Islet precursor cell (in vitro differentiated cells): ENCODE results near the gene UNC5CL.
"Not testable (repeated sequence)": the region's sequence is repeated elsewhere in the genome, so short reads cannot be mapped to it uniquely, and the experiment has no call there.

Source experiments
- DNase-seq: peaks from one replicate; pipeline ENCODE4 v3.0.0-alpha.2; 2018

Gene UNC5CL

DNA sequence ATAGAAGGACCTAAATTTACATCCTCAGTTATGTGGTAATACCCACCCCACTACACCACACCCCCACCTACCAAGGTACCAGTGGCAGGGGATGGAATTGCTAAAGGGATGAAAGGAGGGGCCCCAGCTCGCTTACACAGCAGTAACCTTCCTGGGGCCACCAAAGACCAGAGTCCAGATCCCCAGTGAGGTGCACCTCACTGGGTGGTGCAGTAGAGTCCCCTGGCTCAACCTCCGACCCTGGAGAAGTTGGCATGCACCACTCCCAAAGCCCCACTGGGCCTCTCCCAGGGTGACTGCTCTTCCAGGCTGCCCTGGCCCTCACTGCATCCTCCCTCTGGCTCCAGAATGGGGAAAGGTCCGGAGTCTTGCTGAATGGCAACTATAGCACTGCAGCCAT lies 816 bp downstream of the UNC5CL start:
- DNase-seq: no peak

DNA sequence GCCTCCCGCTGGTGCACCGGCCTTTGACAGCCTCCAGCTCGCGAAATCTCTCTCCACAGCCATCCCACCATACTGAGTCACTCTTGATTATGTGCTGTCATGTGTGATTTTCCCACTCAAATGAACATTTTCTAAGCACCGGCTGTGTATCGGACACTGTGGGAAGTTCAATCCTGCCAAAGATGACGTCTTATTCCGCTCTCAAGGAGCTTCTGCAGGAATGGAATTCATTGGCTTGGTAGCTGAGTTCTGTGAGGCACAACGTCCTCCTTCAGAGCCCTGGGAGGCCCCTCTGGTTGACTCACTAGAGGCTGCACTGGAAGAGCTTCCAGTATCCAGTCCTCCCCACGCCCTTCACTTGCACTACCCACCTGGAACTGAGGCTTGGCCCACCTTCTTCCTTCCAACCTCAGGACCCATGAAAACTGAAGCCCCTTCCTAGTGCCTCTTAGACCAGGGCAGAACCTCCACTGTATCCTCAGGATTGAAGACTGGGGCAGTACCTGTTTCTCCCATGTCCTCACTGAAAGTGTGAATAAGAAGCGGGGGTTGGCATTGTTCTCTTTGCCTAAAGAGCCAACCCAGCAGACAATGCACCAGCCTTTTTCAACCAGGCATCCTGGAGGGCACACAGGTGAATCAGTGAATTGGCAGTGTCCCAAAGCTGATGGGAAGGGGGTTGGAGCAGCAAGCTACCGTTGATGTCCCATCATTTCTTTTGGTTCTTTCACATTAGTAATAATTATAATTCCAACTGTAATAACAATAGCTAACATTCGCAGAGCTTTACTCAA lies 1.7 kb downstream of the UNC5CL start:
- DNase-seq: no peak

DNA sequence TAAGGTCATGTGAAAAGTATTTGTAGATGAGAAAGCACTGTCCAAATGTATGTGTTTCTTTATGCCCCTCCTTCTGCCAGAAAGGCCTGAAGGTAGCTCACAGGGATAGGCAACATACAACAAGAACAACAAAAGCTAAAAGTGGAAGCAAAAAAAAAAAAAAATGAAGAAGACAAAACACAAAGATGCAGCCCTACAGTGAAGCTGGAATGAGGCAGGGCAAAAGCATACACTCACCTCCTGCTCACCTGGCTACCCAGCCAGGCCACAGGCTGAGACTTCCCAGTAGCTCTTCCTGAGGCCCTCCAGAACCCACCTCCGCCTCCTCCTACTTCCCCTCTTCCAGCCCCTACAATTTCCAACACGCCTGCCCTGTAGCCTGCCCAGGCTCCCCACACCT lies 2.4 kb downstream of the UNC5CL start:
- no peak for DNase-seq

DNA sequence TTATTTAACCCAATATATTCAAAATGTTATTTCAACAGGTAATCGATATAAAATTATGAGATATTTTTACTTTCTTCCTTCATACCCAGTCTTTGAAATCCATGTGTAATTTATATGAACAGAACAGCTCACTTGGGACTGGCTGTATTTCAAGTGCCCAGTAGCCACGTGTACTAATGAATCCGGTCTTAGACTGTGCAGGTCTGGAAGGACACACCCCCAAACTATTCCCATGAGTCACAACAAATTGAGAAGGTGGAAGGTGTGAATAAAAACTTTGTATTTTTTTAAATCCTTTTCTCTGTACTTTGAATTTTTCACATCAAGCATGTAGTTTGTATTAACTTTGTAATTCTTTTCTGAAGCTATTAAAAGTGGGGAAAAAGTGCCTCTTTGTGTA lies 2.8 kb downstream of the UNC5CL start:
- no peak for DNase-seq

DNA sequence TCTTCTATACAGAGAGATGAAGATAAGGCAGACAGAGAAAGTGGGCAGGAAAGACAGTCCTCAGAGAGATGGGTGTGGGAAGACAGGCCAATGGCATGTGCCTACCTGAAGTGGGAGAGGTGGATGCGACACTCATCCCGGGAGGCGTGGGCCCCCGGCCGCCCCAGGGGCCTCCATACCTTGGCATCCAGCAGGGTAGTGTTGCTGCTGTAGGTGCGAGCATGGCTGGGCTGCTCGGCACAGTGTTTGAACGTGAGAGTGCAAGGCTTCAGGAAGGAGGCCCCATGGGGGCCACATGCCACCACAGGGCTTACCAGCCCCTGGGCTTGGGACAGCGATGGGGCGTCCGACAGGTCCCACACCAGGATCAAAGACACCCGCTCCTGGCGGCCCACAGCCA lies 5.2 kb downstream of the UNC5CL start:
- DNase-seq: no peak

DNA sequence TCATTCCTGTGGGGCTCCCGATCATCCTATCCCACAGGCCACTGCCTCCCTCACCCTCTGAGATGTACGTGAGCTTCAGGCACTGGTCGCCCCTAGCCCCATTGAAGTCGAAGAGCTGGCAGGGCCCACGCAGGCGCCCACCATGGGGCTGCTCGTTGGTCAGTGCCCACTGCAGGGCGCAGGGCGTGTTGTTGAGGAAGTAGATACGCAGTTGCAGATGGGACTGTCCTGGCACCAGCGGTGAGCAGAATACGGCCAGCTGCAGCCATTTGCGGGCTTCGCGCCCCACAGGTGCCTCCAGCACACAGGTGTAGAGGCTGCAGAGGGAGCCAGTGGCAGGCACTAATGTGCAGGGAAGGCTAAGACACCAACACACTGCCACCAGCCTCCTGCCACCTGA lies 6.2 kb downstream of the UNC5CL start:
- DNase-seq: no peak

DNA sequence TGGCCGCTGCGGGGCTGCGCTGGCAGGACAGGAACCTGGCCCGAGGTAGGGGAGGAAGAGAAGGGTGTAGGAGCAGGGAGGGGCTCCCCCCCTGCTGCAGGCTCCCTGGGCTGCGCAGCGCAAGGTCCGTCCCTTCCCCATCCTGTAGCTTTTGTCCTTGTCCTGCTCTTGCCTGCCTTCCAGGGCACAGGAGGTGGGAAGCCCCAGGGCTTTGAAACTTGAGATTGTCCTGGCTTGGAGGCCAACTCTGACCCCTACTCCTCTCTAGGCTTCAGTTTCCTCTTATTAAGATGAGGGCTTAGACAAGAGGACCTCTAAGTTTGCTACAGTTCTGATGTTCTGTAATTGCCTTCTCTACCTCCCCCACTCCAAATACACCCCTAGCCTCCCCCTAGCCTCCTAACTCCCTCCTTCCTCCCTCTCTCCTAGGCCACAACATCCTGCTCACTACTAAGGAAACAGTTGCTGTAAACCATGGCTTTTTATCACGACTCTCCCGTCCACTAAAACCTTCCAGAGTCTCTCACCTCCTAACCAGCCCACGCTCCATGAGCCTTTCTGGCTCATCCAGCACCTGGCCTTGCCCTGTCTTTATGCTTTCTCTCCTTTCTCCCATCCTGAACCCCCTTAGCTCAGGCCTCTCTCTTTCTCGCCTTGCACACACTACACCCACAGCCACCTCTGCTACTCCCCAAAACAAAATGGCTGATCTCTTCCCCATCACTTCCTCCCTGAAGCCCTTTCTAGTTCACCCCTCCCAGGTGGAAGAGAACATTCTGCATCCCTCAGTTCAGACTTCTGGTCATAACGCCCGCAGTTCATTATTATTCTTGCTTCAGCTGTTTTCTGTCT lies 10.2 kb downstream of the UNC5CL start:
- DNase-seq: no peak

DNA sequence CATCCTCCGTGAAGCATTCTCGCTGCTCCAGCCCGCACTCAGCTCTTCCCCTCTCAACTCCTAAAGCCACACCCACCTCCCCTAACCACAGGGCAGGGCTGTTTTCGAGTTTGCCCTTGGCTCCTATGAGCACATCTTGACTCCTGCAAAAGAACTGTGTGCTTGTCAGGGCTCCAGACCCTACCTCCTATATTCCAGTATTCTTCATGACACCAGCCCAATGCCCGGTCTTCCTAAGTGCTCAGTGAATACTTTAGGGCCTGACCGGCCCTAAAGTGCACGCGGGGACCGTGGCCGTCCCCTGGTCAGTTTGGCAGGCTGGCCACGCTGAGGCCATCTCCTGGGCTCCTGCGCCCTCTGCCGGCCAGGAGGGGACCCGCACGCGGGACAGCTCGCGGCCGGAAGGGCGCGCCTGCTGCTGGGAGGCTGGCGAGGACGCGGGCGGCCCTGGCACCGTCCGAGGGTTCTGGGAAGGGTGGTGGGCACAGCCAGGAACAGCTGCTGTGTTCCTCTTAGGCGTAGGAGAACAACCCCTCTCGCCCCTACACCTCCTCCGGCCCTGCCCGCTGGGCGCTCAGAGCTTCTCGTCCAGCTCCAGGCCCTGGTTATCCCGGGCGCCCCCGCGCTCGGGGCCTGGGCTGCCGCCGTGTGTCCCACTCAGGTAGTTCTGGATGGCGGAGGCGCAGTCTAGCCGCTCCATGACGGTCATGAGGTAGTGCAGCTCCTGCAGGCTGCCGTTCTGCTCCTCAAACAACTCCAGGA lies 11.0 kb downstream of the UNC5CL start:
- peak; percentile 93 for DNase-seq

DNA sequence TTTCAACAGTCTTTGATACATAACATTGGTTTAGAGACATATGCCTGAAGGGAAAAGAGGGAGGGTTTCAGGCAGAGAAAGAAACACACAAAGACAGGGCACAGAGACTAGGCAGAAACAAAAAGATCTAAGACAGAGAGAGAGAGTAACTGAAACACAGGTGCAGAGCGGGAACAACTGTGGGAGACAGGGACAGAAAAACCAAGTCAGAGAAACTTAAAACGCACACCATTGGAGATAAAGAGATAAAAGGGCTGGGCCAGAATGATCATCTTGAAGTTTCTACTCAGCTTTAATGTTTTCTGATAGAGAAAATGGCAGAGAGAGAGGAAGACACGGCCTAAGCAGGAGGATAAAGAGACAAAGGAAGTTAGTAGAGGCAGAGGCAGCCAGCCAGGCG lies 11.8 kb downstream of the UNC5CL start:
- no peak for DNase-seq

DNA sequence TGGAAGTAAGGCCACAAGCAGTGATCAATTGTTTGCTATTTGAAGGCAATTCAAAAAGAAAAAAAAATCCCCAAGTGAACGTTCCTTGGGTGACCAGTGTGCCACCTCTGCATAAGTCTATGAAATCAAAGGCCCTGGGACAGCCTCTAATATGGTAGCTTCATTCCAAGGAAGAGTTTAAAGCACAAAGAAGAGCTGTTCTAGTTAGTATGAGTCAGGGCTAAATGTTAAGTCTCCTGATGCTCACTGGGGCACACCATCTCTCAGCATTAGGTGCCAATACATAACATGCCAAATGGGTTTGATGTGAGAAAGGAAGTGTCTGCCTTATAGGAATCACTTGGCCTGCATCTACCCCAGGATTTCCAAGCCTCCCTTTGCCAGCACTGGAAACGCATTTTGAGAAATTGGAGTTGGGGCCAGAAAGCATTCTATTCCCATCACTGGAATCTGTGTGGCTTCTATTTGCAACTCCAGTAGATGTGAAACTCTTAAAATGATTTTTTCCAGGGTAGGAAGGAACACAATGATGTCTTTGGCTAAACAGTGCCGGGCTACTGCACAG lies 13.0 kb downstream of the UNC5CL start:
- DNase-seq: no peak

DNA sequence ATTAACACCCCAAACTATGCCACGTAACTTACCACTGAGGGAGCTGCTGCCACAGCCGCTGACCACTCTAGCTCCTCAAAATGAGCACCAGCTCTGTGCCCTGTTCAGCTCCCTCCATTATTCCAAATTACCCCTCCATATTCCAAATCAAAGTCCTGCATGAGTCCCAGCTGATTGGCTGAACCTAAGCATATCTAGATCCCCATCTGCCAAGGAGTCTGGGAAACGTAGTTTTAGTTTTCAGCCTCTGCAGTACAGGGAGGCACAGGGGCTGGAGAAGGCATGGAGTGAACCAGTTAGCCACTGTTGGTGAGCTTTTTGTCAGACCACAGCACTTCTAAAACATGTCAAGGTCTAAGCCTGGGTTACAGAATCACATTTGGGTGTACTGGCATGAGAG lies 15.9 kb downstream of the UNC5CL start:
- DNase-seq: no peak

DNA sequence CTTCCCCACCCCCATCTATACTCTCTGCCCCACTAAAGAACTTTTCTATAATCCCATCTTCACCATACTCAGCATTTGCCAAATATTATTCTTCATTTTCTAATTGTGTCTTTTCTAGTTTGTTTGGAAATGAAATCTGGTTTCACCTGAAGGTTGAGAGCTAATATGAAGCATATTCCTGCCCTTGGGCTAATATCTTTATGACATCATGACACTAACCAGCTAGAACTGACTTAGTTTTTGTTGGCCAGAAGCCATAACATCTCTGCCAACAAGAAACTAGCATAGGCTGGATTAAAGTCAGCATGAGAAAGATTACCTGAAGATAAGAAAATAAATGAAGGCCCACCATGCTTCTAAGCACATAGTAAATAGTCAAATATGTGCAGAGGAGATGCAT lies 16.7 kb downstream of the UNC5CL start:
- DNase-seq: no peak

DNA sequence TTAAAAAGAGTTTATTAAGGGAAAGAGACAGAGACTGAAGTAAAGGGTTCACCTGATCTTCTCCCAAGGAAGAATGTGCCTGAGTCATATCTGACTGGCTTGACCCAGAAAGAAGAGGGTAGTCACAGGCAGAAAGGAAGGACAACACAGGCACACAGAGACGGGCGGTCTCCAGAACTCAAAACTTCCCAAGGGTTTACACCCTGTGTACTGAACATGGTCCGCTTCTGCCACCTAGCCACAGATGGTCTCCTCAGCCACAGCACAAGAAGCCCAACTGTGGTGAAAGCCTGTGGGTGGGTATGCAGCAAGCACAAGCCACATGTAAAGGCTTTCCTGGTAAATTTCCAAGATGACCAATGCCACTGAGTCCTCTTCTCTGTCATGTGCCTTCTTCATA lies 17.2 kb downstream of the UNC5CL start:
- no peak for DNase-seq

DNA sequence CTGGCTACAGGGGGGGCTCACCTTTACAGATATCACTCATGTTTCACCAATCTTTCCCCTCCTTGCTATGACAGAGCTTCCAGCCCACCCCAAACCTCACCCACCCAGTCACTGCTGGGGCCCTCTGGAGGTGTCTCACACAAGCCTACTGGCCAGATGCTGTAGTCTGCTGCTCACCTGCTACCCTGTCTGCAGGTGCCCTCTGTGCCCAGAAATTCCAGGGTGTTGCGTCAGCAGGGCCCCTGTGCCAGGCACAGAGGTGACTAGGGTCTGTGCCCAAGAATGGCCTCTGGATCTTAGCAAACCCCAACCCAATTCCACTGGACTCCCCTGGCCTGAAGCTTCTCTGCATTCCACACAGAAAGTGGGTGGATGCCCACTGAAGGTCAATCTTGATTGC lies 21.4 kb downstream of the UNC5CL start:
- no peak for DNase-seq

DNA sequence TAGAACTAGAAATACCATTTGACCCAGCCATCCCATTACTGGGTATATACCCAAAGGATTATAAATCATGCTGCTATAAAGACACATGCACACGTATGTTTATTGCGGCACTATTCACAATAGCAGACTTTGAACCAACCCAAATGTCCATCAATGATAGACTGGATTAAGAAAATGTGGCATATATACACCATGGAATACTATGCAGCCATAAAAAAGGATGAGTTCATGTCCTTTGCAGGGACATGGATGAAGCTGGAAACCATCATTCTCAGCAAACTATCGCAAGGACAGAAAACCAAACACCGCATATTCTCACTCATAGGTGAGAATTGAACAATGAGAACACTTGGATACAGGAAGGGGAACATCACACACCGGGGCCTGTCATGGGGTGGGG lies 23.2 kb downstream of the UNC5CL start:
- not testable (repeated sequence) for DNase-seq

DNA sequence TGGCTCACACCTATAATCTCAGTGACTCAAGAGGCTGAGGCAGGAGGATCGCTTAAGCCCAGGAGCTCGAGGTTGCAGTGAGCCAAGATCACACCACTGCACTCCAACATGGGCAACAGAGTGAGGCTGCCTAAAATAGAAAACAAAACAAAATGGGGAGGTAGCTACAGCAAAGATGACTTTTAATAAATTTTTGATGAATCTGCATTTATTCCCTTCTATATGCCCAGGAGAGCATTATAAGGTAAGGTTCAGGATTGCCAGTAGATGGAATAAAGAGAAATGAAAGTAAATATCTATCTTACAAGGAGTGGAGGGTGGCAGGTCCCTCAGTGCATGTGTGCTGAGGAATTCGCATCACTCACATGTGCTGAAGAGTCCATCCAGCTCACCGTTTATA lies 24.2 kb downstream of the UNC5CL start:
- no peak for DNase-seq

DNA sequence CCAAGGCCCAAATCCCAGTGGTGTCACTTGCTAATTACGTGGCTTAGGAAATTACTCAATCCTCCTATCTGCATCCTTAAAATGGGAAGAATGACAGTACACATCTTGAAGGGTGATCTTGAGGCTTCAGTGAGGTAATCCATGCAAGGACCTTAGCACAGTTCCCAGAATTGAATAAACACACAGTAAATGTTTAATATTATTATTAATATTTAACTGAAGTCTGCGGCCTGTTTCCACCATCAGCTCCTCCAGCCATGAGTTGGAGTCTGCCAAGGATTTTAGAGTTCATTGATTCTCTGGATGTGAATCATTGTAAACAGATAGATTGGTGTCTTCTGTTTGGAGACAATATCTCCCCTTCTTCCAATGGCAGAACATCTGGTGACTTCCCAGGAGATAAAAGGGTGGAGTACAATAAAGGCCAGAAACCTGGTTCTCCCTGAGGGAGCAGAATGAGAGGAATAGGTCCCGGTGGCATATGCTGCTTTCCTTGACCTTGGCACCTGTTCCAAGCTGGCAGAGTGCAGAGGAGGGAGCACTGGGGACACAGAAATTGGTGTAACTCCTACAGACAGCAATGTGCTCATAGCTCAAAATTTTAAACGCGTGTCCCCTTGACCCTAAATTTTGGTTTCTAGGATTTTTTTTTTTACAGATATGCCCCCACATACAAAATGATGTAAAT lies 25.4 kb downstream of the UNC5CL start:
- no peak for DNase-seq

DNA sequence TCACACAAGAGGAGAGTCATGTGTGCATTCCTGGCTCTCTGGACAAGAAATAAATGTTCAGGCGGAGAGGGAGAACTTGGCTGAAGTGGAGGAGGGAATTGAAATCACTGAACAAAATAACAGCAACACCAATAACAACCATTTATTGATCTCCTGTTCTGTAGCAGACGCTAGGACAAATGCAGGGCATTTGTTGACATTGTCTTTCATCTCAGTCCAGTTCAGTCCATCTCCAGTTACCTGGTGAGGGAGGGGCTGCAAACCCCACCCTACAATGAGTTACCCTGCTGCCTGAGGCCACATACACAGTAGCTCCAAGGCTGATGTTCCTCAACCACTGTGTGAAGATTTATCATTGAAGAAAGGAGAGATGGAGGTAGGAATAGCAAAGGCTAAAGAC lies 27.3 kb downstream of the UNC5CL start:
- no peak for DNase-seq

DNA sequence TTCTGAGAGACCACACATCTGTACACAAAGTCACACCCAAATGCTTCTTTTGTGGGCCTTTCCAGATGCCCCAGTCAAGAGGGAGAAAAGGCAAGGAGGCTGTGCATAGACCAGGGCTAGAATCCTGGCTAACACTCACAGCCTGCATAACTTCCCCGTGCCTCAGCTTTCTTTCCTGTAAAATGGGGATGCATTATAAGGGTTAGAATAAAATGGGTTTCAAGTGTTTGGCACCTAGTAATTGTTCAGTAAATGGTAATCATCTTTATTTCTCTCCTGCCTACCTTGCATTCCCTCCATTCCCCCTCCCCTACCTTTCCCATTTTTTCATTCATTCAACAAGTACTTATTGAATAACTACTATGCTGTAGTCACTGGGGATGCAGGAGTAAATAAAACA lies 29.4 kb downstream of the UNC5CL start:
- no peak for DNase-seq

DNA sequence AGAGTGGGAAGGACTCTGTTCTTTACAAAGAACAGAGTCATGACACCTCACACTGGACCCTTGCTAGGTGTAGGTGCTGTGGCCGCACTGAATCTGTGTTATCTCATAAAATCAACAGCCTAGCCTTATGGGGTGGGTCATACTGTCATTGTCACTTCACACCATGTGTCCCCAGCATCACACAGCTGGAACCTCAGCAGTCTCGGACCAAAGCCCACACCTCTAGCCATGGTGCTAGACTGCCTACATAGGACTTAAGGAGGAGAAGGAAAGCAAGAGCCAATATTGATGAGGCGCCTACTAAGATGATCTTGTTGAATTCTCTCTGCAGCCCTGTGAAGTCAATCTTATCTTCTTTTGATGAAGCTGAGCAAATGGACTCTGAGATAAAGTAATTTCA lies 31.0 kb downstream of the UNC5CL start:
- no peak for DNase-seq

DNA sequence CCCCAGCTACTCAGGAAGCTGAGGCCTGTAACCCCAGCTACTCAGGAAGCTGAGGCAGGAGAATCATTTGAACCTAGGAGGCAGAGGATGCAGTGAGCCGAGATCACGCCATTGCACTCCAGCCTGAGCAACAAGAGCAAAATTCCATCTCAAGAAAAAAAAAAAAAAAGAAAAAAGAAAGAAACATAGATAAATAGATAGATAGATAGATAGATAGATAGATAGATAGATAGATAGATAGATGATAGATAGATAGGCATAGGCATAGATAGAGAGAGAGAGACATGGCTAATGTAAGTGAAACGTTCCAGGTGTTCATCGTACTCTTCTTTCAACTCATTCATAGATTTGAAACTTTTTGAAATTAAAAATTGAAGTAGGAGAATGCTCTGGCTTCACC lies 32.0 kb downstream of the UNC5CL start:
- not testable (repeated sequence) for DNase-seq

DNA sequence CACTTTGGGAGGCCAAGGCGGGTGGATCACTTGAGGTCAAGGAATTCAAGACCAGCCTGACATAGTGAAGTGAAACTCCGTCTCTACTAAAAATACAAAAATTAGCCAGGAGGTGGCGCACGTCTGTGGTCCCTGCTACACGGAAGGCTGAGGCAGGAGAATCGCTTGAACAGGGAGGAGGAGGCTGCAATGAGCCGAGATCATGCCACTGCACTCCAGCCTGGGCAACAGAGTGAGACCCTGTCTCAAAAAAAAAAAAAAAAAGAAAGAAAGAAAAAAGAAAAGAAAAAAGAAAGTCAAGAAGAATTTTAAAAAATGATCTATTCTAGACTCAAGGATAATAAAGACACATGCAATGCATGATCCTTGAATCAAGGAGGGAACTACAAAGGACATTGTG lies 32.8 kb downstream of the UNC5CL start:
- peak; percentile 82 for DNase-seq

DNA sequence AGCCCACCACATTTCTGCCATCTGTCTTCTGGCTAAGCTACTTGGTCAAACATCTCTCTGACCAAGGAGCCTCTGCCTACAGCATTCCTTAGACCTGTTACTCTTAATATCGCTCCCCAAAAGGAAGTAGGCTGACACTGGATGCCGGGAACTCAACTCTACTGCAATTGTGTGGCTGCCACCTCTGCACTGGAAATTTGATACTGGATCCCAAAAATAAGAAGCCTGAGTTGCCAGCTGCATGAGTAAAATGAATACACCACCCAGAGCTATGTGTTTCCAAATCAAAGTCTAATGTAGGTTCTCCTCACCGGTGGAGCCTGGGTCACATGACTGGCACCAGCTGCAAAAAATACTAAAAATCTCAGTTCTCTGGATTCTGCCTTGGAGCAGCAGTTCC lies 36.9 kb downstream of the UNC5CL start:
- DNase-seq: no peak
